ENCODE data around the gene FZD8. TPM values are rescaled to one million over a fixed set of nuclear protein-coding genes. Genes with fewer than 3 reads are reported as not detected.
"Not testable (repeated sequence)": the region's sequence is repeated elsewhere in the genome, so short reads cannot be mapped to it uniquely, and the experiment has no call there.

Gene FZD8
- 22.3 and 25.5 TPM in 2 replicates for total RNA-seq (2014; rRNA removed; shearing (Covaris generic))
- 0.39 and 0.63 TPM in 2 replicates for polyA plus RNA-seq (2016; fragmentation: Nextera tagmentation; extraction: Ambion mirVana)

- in situ Hi-C loops (cut with MboI) = loop anchor here (10.0 to 25.0 kb wide), 2 partner anchors 270 to 853 kb away; no protein-coding TSS in a partner anchor
- 1 to 2% methylated on average over 53 to 75 of the region's 80 CpGs for WGBS, 2 experiments (ENCODE audit: low coverage in 1 of 2, low lambda C conversion rate in 2 of 2, missing lambda C conversion rate in 2 of 2)
- H3K27ac ChIP-seq = peak within 1 kb of the TSS; percentile 40
These were observed at the start of gene FZD8 for GRCh38 chr10:35642035-35642792. Gene FZD8, minus strand, starts transcription at chr10:35642296. Its CDS starts 867 bp downstream, at chr10:35641429.

GRCh38 chr10:35691522-35692236 is 49.6 kb upstream of the FZD8 start:
- Histone ChIP-seq H3K9me2 (ENCODE audit: insufficient read depth) (no peaks in the 10 kb centered on the region), H3K79me2 (ENCODE audit: insufficient read depth) (no peaks in the 10 kb centered on the region), H3K9ac (no peak overlapping the region), H4K20me1 (ENCODE audit: insufficient read depth) (no peaks in the 10 kb centered on the region), H3K4me1 (ENCODE audit: insufficient read depth) (no peaks in the 10 kb centered on the region), H3K9me3 (ENCODE audit: low read depth) (no peaks in the 10 kb centered on the region), H3K4me3 (no peak overlapping the region), H3K27ac (no peak overlapping the region), H3K27me3 (replicated peaks; ENCODE audit: insufficient read depth) (peaks cover 65% of the 10 kb centered on the region), H3K36me3 (ENCODE audit: low read depth) (no peaks in the 10 kb centered on the region), H3K4me2 (ENCODE audit: unreplicated experiment) (no peak overlapping the region), H3F3A (ENCODE audit: insufficient read depth) (no peaks in the 10 kb centered on the region), H2AFZ (no peak overlapping the region)
- 35 to 36% methylated on average over 12 of the region's 12 CpGs for WGBS, 2 experiments (ENCODE audit: low coverage in 1 of 2, low lambda C conversion rate in 2 of 2, missing lambda C conversion rate in 2 of 2)
- DNase-seq = no peak
- no peak for TF ChIP-seq EZH2 (IDR thresholded peaks at IDR 0.05; ENCODE audit: insufficient read depth, poor library complexity, severe bottlenecking)
- TF ChIP-seq EZH2phosphoT487 (IDR thresholded peaks at IDR 0.05; ENCODE audit: insufficient read depth, low read depth) = no peak
- in situ Hi-C loops (cut with MboI) = no loop called here

More at GRCh38 chr10:35642035-35642792, at the start of gene FZD8:
- Histone ChIP-seq H3K79me2 (ENCODE audit: insufficient read depth) (peaks cover 25% of the 10 kb centered on the region), H3K9me3 (ENCODE audit: low read depth) (no peaks in the 10 kb centered on the region), H3K27me3 (replicated peaks; ENCODE audit: insufficient read depth) (no peaks in the 10 kb centered on the region), H3K9ac (peak within 1 kb of the TSS; percentile 70), H3K4me1 (ENCODE audit: insufficient read depth) (peaks cover 4% of the 10 kb centered on the region), H3K36me3 (ENCODE audit: low read depth) (0 out of 2 replicates have a peak, but pooled peaks cover 5% of the 10 kb centered on the region), H3K9me2 (ENCODE audit: insufficient read depth) (no peaks in the 10 kb centered on the region), H4K20me1 (ENCODE audit: insufficient read depth) (no peaks in the 10 kb centered on the region), H2AFZ (peak within 1 kb of the TSS; percentile 95), H3F3A (ENCODE audit: insufficient read depth) (peaks cover 15% of the 10 kb centered on the region), H3K4me2 (ENCODE audit: unreplicated experiment) (peak within 1 kb of the TSS; percentile 99), H3K4me3 (peak within 1 kb of the TSS; percentile 78)
- peak; percentile 97 for DNase-seq
- TF ChIP-seq EZH2 (IDR thresholded peaks at IDR 0.05; ENCODE audit: insufficient read depth, poor library complexity, severe bottlenecking) (no peak), EZH2phosphoT487 (IDR thresholded peaks at IDR 0.05; ENCODE audit: insufficient read depth, low read depth) (no peak)

GRCh38 chr10:35690534-35690933 is 48.4 kb upstream of the FZD8 start:
- H3K36me3 ChIP-seq (ENCODE audit: low read depth) = no peaks in the 10 kb centered on the region
- no peaks in the 10 kb centered on the region for H3K9me3 ChIP-seq (ENCODE audit: low read depth)
- no peak overlapping the region for H3K27ac ChIP-seq
- WGBS, 2 experiments (ENCODE audit: low coverage in 1 of 2, low lambda C conversion rate in 2 of 2, missing lambda C conversion rate in 2 of 2) = 36 to 42% methylated on average over 5 of the region's 5 CpGs
- H3K4me3 ChIP-seq = no peak overlapping the region
- H3K9ac ChIP-seq = no peak overlapping the region
- no peaks in the 10 kb centered on the region for H3F3A ChIP-seq (ENCODE audit: insufficient read depth)
- TF ChIP-seq EZH2 (IDR thresholded peaks at IDR 0.05; ENCODE audit: insufficient read depth, poor library complexity, severe bottlenecking) (no peak), EZH2phosphoT487 (IDR thresholded peaks at IDR 0.05; ENCODE audit: insufficient read depth, low read depth) (no peak)
- H2AFZ ChIP-seq = no peak overlapping the region
- DNase-seq = no peak
- in situ Hi-C loops (cut with MboI) = no loop called here
- H3K79me2 ChIP-seq (ENCODE audit: insufficient read depth) = no peaks in the 10 kb centered on the region
- H3K4me1 ChIP-seq (ENCODE audit: insufficient read depth) = no peaks in the 10 kb centered on the region
- no peaks in the 10 kb centered on the region for H4K20me1 ChIP-seq (ENCODE audit: insufficient read depth)
- H3K27me3 ChIP-seq (replicated peaks; ENCODE audit: insufficient read depth) = peaks cover 56% of the 10 kb centered on the region
- no peaks in the 10 kb centered on the region for H3K9me2 ChIP-seq (ENCODE audit: insufficient read depth)
- H3K4me2 ChIP-seq (ENCODE audit: unreplicated experiment) = no peak overlapping the region

- DNase-seq; H3K4me2 ChIP-seq (ENCODE audit: unreplicated experiment); H3K27ac ChIP-seq; H2AFZ ChIP-seq; H3K79me2 ChIP-seq (ENCODE audit: insufficient read depth); H3F3A ChIP-seq (ENCODE audit: insufficient read depth); H3K36me3 ChIP-seq (ENCODE audit: low read depth); H3K4me3 ChIP-seq; H4K20me1 ChIP-seq (ENCODE audit: insufficient read depth); H3K9ac ChIP-seq; in situ Hi-C loops (cut with MboI); H3K9me2 ChIP-seq (ENCODE audit: insufficient read depth); H3K4me1 ChIP-seq (ENCODE audit: insufficient read depth); H3K9me3 ChIP-seq (ENCODE audit: low read depth): not testable (repeated sequence)
- H3K27me3 ChIP-seq (replicated peaks; ENCODE audit: insufficient read depth) = peaks cover 16% of the 10 kb centered on the region
- WGBS, 2 experiments (ENCODE audit: low coverage in 1 of 2, low lambda C conversion rate in 2 of 2, missing lambda C conversion rate in 2 of 2) = 61 to 64% methylated on average over 4 of the region's 4 CpGs
These were observed 43.8 kb upstream of the FZD8 start for GRCh38 chr10:35685858-35686257.

All from GM23248 (cell line).